BJ (cell line): Measurements from ENCODE around the gene FAM107B. TPM values are rescaled to one million over a fixed set of nuclear protein-coding genes. Genes with fewer than 3 reads are reported as not detected.

Experiments
- CTCF ChIA-PET: fragments of 350-600 bp; formaldehyde crosslinking; extraction: SDS; loops from one replicate; lab custom pipeline; 2021; ENCODE audit warnings: antibody characterized with exemption, inconsistent platforms; lab: Yijun Ruan, JAX
- POLR2A ChIA-PET: fragments of 300-600 bp; sonication (Branson Sonifier 250); formaldehyde crosslinking; extraction: SDS; loops from one replicate; lab custom pipeline; 2021; ENCODE audit warnings: antibody characterized with exemption; lab: Charles Lee
- DNase-seq: peaks from one replicate; pipeline ENCODE4 v3.0.0-alpha.2; 2011; ENCODE audit warnings: low read depth
- H3K27me3 ChIP-seq: 2 replicates; pipeline ENCODE4 v1.6.0; 2011; ENCODE audit warnings: low read length; ENCODE audit not compliant: control insufficient read depth, insufficient read depth
- H3K36me3 ChIP-seq: 2 replicates; pipeline ENCODE4 v1.5.1; 2011; ENCODE audit warnings: low read length; ENCODE audit not compliant: control insufficient read depth, insufficient read depth
- H3K4me3 ChIP-seq: 2 replicates; pipeline ENCODE4 v1.5.1; 2011; ENCODE audit warnings: low read depth, mild to moderate bottlenecking, control low read depth, low read length
- polyA plus RNA-seq: library from polyadenylated mRNA; depleted of rRNA; stranded (reverse); fragments of >200 nt; gene quantifications from 2 replicates; pipeline ENCODE4 v1.2.3, GENCODE V29; 2011
- TF ChIP-seq, protein P1 (sequence below): IDR thresholded peaks from 2 replicates; pipeline ENCODE4 v1.5.1; 2011; ENCODE audit warnings: low read depth, mild to moderate bottlenecking, control low read depth, inconsistent platforms, low read length, moderate library complexity; ENCODE audit not compliant: insufficient read depth

FAM107B gene
- polyA plus RNA-seq, 1 experiment = 11.3 TPM

DNA sequence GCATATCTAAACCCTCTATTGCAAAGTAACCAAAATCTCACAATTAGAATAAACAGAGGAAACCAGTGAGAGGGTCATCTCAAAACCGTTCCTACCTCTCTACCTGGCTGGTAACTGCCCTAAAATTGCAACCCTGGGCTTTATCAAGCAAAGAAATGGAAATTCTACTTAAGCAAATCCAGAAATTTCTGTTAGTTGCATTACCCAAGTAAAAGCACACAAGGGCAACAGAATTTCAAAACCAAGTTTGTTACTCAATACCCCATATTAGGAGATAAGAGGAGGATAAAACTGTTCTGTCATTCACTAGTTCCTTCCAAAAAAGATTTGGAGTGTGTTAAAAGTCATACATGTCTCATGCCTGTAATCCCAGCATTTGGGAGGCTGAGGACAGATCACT lies 195.3 kb downstream of the FAM107B start:
- Histone ChIP-seq H3K4me3 (no peak overlapping the region), H3K36me3 (peaks cover 1% of the 10 kb centered on the region; the same call in 1 of the 2 replicates), H3K27me3 (no peaks in the 10 kb centered on the region)
- ChIA-PET POLR2A (no interaction called here), CTCF (no interaction called here)
- DNase-seq = no peak
- TF ChIP-seq, protein P1, sequence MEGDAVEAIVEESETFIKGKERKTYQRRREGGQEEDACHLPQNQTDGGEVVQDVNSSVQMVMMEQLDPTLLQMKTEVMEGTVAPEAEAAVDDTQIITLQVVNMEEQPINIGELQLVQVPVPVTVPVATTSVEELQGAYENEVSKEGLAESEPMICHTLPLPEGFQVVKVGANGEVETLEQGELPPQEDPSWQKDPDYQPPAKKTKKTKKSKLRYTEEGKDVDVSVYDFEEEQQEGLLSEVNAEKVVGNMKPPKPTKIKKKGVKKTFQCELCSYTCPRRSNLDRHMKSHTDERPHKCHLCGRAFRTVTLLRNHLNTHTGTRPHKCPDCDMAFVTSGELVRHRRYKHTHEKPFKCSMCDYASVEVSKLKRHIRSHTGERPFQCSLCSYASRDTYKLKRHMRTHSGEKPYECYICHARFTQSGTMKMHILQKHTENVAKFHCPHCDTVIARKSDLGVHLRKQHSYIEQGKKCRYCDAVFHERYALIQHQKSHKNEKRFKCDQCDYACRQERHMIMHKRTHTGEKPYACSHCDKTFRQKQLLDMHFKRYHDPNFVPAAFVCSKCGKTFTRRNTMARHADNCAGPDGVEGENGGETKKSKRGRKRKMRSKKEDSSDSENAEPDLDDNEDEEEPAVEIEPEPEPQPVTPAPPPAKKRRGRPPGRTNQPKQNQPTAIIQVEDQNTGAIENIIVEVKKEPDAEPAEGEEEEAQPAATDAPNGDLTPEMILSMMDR = no peak

DNA sequence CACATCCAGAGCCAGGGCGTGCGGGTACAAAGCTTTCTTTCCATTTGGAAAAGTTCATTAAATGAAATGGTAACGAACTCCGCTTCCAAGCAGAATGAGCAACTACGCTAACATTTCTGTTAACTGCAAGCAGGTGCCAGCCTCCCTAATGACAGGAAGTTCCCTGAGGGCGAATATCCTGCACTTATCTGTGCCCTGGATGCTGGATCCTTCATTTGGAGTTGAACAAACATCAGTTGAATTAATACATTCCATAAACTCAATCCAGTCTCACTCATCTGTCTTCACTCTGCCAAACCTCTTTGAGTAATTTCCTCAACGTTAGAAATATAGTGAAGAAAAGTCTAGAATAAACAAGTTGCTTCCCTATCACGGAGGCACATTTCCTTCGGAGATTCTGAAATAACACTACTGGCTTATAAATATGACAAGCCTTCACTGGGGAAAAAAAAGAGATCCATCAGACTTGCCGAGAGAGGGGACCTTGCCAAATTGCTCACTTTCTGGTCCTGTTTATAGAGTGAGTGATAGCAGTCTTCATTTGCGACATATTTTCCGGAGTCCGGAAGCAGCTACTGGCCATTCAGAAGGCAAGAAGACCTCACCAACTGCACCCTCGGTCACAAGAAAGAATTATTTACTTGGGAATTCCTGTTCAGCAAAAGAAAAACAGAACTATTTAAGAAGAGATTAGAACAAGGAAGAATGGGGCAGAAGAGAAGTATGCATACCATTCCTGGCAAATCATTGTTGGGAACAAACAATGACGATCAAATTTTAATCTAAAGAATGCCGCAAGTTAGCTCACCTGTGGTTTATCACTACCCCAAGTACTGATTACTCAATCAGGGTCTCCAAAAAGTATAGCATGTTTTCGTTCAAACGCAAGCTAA lies 196.4 kb downstream of the FAM107B start:
- peaks cover 1% of the 10 kb centered on the region; the same call in 1 of the 2 replicates for H3K36me3 ChIP-seq
- TF ChIP-seq, protein P1 = no peak
- no peak for DNase-seq
- CTCF ChIA-PET = interaction anchor here (1.0 to 1.2 kb wide), 2 partner anchors 11 to 24 kb away, joined by 3 read pairs; no protein-coding TSS in a partner anchor
- no peak overlapping the region; the same call in 1 of the 2 replicates for H3K4me3 ChIP-seq
- POLR2A ChIA-PET = no interaction called here
- no peaks in the 10 kb centered on the region for H3K27me3 ChIP-seq

DNA sequence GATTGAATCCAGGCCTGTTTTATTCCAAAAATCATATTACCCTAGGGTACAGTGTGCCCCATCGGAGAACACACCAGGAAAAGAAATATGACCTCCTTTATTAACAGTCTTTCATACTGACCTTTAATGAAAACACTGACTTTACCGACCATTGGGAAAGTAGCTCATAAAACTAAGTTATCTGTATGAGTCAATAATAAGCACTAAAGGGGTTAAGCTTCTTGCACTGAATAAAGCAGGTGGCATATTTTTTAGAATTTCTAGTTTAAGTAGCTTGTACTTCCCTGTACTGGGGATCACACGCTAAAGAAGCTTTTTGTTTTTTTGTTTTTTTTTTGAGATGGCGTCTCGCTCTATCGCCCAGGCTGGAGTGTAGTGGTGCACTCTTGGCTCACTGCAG lies 199.8 kb downstream of the FAM107B start:
- TF ChIP-seq, protein P1 = no peak
- Histone ChIP-seq H3K27me3 (no peaks in the 10 kb centered on the region), H3K4me3 (no peak overlapping the region), H3K36me3 (no peaks in the 10 kb centered on the region)
- DNase-seq = no peak
- POLR2A ChIA-PET = interaction anchor here (0.5 kb wide), 1 partner anchor 250 kb away, joined by 14 read pairs; no protein-coding TSS in a partner anchor
- CTCF ChIA-PET = interaction anchor here (1.1 to 1.3 kb wide), 2 partner anchors 9 to 10 kb away, joined by 3 read pairs; no protein-coding TSS in a partner anchor

DNA sequence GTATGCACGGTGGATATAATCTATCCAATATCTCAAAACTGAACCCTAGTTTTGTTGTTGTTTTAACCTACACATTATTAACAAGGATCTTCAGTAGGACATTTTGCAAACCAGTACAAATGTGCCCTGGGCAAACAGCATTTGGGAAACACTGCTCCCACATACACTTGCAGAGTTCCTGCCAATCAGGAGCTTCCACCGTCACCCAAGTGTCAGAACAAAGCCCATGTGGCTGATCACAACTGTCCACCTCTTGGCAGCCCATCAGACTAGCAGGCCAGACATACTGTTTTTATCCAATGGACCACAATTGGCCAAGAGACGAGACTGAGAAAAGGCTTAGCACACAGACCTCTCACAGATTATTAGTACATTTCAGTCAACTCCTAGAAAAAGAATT lies 200.4 kb downstream of the FAM107B start:
- no peaks in the 10 kb centered on the region for H3K36me3 ChIP-seq
- no peak for DNase-seq
- POLR2A ChIA-PET = interaction anchor here (0.5 kb wide), 1 partner anchor 250 kb away, joined by 14 read pairs; no protein-coding TSS in a partner anchor
- no peaks in the 10 kb centered on the region for H3K27me3 ChIP-seq
- H3K4me3 ChIP-seq = no peak overlapping the region
- CTCF ChIA-PET = interaction anchor here (1.3 kb wide), 1 partner anchor 9 kb away, joined by 3 read pairs; no protein-coding TSS in a partner anchor
- TF ChIP-seq, protein P1 = no peak

DNA sequence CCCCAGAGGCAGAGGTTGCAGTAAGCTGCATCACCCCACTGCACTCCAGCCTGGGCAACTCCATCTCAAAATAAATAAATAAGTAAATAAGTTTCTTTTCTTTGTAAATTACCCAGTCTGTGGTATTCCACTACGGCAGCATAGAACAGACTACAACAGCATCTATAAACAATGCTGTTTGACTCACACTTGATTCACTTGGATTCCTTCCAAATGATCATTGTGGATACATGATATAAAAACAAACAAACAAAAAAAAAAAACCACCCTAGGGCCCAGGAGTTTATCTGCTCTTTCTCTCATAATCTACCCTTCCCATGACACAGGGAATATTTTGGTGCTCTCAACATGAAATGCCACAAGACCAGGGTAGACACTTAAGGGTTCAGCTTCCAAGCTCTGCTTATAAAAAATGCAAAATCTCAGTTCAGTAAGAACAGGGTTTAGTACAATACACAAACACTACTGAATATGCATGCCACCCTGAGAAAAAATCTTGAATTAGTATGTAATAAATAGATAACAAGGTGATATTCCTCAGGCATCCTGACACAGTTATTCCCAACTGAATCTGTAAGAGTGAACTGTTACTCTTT lies 200.9 kb downstream of the FAM107B start:
- DNase-seq = no peak
- TF ChIP-seq, protein P1 = no peak
- H3K36me3 ChIP-seq = no peaks in the 10 kb centered on the region
- POLR2A ChIA-PET = no interaction called here
- no peaks in the 10 kb centered on the region for H3K27me3 ChIP-seq
- CTCF ChIA-PET = interaction anchor here (1.3 kb wide), 1 partner anchor 9 kb away, joined by 3 read pairs; no protein-coding TSS in a partner anchor
- H3K4me3 ChIP-seq = no peak overlapping the region
